Measurements from ENCODE around the gene DUSP14. TPM values are rescaled to one million over a fixed set of nuclear protein-coding genes. Genes with fewer than 3 reads are reported as not detected.

DUSP14 gene
- total RNA-seq, 1 experiment from 2014 or later = 22.4 TPM

GRCh38 chr17:37446027-37446426 is 43.7 kb upstream of the DUSP14 start:
- ATAC-seq (no peak), DNase-seq (ENCODE audit: low spot score) (no peak)
- TF ChIP-seq JUN (CRISPR knock-in tag; IDR thresholded peaks at IDR 0.05) (no peak), SMAD3 (CRISPR knock-in tag; IDR thresholded peaks at IDR 0.05; ENCODE audit: borderline replicate concordance) (no peak), HMGXB4 (CRISPR knock-in tag; IDR thresholded peaks at IDR 0.05) (no peak), AFF4 (CRISPR knock-in tag; IDR thresholded peaks at IDR 0.05; ENCODE audit: borderline replicate concordance) (no peak), NR2C2 (CRISPR knock-in tag; IDR thresholded peaks at IDR 0.05) (no peak), ZNF317 (CRISPR knock-in tag; IDR thresholded peaks at IDR 0.05; ENCODE audit: borderline replicate concordance, low read depth) (no peak), MLX (CRISPR knock-in tag; IDR thresholded peaks at IDR 0.05) (no peak), ATF6 (CRISPR knock-in tag; IDR thresholded peaks at IDR 0.05) (no peak)
- POLR2A ChIA-PET = no interaction called here
- Mint-ChIP-seq H3K27ac (no peak overlapping the region), H3K9me3 (no peaks in the 10 kb centered on the region), H3K36me3 (peaks cover 24% of the 10 kb centered on the region), H3K4me3 (no peak overlapping the region), H3K4me1 (peaks cover 13% of the 10 kb centered on the region), H3K27me3 (ENCODE audit: low read depth) (no peaks in the 10 kb centered on the region)
- CTCF ChIA-PET = interaction anchor here (1.5 kb wide), 1 partner anchor 8 kb away, joined by 6 read pairs; no protein-coding TSS in a partner anchor

GRCh38 chr17:37447641-37448040 is 42.0 kb upstream of the DUSP14 start:
- no peak for ATAC-seq
- ChIA-PET POLR2A (no interaction called here), CTCF (no interaction called here)
- peaks cover 12% of the 10 kb centered on the region for H3K36me3 Mint-ChIP-seq
- H3K27me3 Mint-ChIP-seq (ENCODE audit: low read depth) = no peaks in the 10 kb centered on the region
- H3K4me1 Mint-ChIP-seq = peaks cover 13% of the 10 kb centered on the region
- DNase-seq (ENCODE audit: low spot score) = no peak
- H3K27ac Mint-ChIP-seq = peak overlapping the region; percentile 58; the same call in 1 of the 2 replicates
- no peak overlapping the region for H3K4me3 Mint-ChIP-seq
- no peaks in the 10 kb centered on the region for H3K9me3 Mint-ChIP-seq
- TF ChIP-seq HMGXB4 (CRISPR knock-in tag; IDR thresholded peaks at IDR 0.05) = no peak
- TF ChIP-seq GABPB1 (CRISPR knock-in tag; IDR thresholded peaks at IDR 0.05) = no peak
- TF ChIP-seq SOX15 (CRISPR knock-in tag; IDR thresholded peaks at IDR 0.05) = no peak
- no peak for TF ChIP-seq NFYB (CRISPR knock-in tag; conservative IDR thresholded peaks at IDR 0.05; ENCODE audit: low read depth)
- TF ChIP-seq CBFB (CRISPR knock-in tag; IDR thresholded peaks at IDR 0.05; ENCODE audit: low read depth) = no peak
- TF ChIP-seq USF2 (CRISPR knock-in tag; IDR thresholded peaks at IDR 0.05) = no peak
- TF ChIP-seq ZBTB21 (CRISPR knock-in tag; IDR thresholded peaks at IDR 0.05; ENCODE audit: borderline replicate concordance) = no peak
- no peak for TF ChIP-seq TEAD1 (CRISPR knock-in tag; IDR thresholded peaks at IDR 0.05)
- TF ChIP-seq JAZF1 (CRISPR knock-in tag; IDR thresholded peaks at IDR 0.05) = no peak
- TF ChIP-seq GRHL2 (CRISPR knock-in tag; IDR thresholded peaks at IDR 0.05; ENCODE audit: insufficient replicate concordance, severe bottlenecking) = no peak
- TF ChIP-seq ATF1 (CRISPR knock-in tag; IDR thresholded peaks at IDR 0.05) = no peak
- TF ChIP-seq CTCF (IDR thresholded peaks at IDR 0.05) = no peak
- TF ChIP-seq SMAD4 (CRISPR knock-in tag; IDR thresholded peaks at IDR 0.05) = no peak
- no peak for TF ChIP-seq EMX1 (CRISPR knock-in tag; IDR thresholded peaks at IDR 0.05)
- TF ChIP-seq E2F1 (CRISPR knock-in tag; IDR thresholded peaks at IDR 0.05) = no peak
- TF ChIP-seq NR2C2 (CRISPR knock-in tag; IDR thresholded peaks at IDR 0.05) = no peak

All from WTC11 (cell line).